Body of pancreas (tissue), 4 donors: ENCODE measurements around the gene TNFAIP2. TPM values are rescaled to one million over a fixed set of nuclear protein-coding genes. Genes with fewer than 3 reads are reported as not detected.
"Not testable (repeated sequence)": the region's sequence is repeated elsewhere in the genome, so short reads cannot be mapped to it uniquely, and the experiment has no call there.

Experiments used
- ATAC-seq: fragments of 150-250 bp; one replicate; pipeline ENCODE4 v1.9.1; 2016
- DNase-seq, 4 donors: peaks; one replicate each; pipeline ENCODE4 v3.0.0-alpha.2; 2019
- H3K27ac ChIP-seq, 4 donors: fragments of 200-600 bp; sonication (generic); 1 replicate in 3 of 4; 2 replicates in 1 of 4; pipeline versions ENCODE4 v1.5.1 to v1.6.1; 2016 to 2019; ENCODE audit warnings: mild to moderate bottlenecking in 1 of 4, mixed read lengths in 1 of 4, moderate library complexity in 1 of 4
- H3K27me3 ChIP-seq, 2 donors: fragments of 200-600 bp; sonication (generic); one replicate each; pipeline ENCODE4 v1.6.0; 2016; ENCODE audit warnings: mild to moderate bottlenecking in 1 of 2
- H3K36me3 ChIP-seq, 2 donors: fragments of 200-600 bp; sonication (generic); replicated peaks in 1 of 2; 2 replicates each; pipeline ENCODE4 v1.5.1; 2016; ENCODE audit warnings: low read depth in 2 of 2; ENCODE audit not compliant: insufficient read depth in 1 of 2
- H3K4me1 ChIP-seq: fragments of 200-600 bp; sonication (generic); one replicate; pipeline ENCODE4 v1.6.0; 2016
- H3K4me3 ChIP-seq, 2 donors: fragments of 200-600 bp; sonication (generic); 1 replicate in 1 of 2; 2 replicates in 1 of 2; pipeline ENCODE4 v1.5.1; 2016 to 2019
- H3K9me3 ChIP-seq, 3 donors: fragments of 200-600 bp; sonication (generic); 1 replicate in 2 of 3; 2 replicates in 1 of 3; pipeline ENCODE4 v1.5.1; 2016
- POLR2A ChIP-seq, 3 donors: fragments of 450-650 bp; IDR thresholded peaks; one replicate each; pipeline ENCODE4 v1.6.1; 2016; ENCODE audit warnings: antibody characterized with exemption in 3 of 3, mild to moderate bottlenecking in 2 of 3
- WGBS, 2 donors: methylation state at CpG; one replicate each; pipeline ENCODE4 v1.1.5; 2017; 5-methylcytosine and 5-hydroxymethylcytosine counted together
- intact Hi-C: fragments of 100-400 bp; cut with DNase I; formaldehyde crosslinking; loops from one replicate; pipeline ENCODE4 v1.15.1; 2023
- total RNA-seq, 2 donors: library from RNA; depleted of rRNA; stranded (reverse); fragments of >200 nt; gene quantifications; one replicate each; pipeline ENCODE4 v1.1.0, GENCODE V29; 2016
- TF ChIP-seq, protein P1 (sequence below), 7 experiments: fragments of 450-650 bp in 4 of 7; fragments of 200-600 bp in 3 of 7; sonication (generic) in 3 of 7; IDR thresholded peaks; one replicate each; pipeline ENCODE4 v1.5.1; 2016 to 2019; ENCODE audit warnings: antibody characterized with exemption in 7 of 7

Gene TNFAIP2
- total RNA-seq, 2 donors from 2014 or later: 22.1 to 75.5 TPM

GRCh38 chr14:103151270-103151945 lies 28.1 kb downstream of the TNFAIP2 start:
- intact Hi-C loops: no loop called here
- peak; percentile 68 for ATAC-seq
- no peak for DNase-seq
- WGBS, 2 donors: 43 to 58% methylated on average over 14 to 15 of the region's 15 CpGs
- no peak overlapping the region for H3K4me3 ChIP-seq
- H3K27ac ChIP-seq: peak overlapping the region in 2 of 4 donors; percentile 19 to 33
- no peak for TF ChIP-seq POLR2A (IDR thresholded peaks at IDR 0.05)
- TF ChIP-seq, protein P1, sequence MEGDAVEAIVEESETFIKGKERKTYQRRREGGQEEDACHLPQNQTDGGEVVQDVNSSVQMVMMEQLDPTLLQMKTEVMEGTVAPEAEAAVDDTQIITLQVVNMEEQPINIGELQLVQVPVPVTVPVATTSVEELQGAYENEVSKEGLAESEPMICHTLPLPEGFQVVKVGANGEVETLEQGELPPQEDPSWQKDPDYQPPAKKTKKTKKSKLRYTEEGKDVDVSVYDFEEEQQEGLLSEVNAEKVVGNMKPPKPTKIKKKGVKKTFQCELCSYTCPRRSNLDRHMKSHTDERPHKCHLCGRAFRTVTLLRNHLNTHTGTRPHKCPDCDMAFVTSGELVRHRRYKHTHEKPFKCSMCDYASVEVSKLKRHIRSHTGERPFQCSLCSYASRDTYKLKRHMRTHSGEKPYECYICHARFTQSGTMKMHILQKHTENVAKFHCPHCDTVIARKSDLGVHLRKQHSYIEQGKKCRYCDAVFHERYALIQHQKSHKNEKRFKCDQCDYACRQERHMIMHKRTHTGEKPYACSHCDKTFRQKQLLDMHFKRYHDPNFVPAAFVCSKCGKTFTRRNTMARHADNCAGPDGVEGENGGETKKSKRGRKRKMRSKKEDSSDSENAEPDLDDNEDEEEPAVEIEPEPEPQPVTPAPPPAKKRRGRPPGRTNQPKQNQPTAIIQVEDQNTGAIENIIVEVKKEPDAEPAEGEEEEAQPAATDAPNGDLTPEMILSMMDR (IDR thresholded peaks at IDR 0.05): no peak
- peaks cover 3% of the 10 kb centered on the region for H3K4me1 ChIP-seq
- no peaks in the 10 kb centered on the region for H3K27me3 ChIP-seq
- H3K9me3 ChIP-seq: no peaks in the 10 kb centered on the region
- no peaks in the 10 kb centered on the region for H3K36me3 ChIP-seq

- no peaks in the 10 kb centered on the region for H3K27me3 ChIP-seq
- no peaks in the 10 kb centered on the region for H3K36me3 ChIP-seq
- H3K9me3 ChIP-seq: no peaks in the 10 kb centered on the region
- ATAC-seq (peak; percentile 45), DNase-seq (peak in 3 of 4 donors; percentile 38 to 45 (median 41))
- no peak overlapping the region for H3K27ac ChIP-seq
- intact Hi-C loops: no loop called here
- H3K4me1 ChIP-seq: peaks cover 3% of the 10 kb centered on the region
- no peak for TF ChIP-seq POLR2A (IDR thresholded peaks at IDR 0.05)
- TF ChIP-seq, protein P1 (IDR thresholded peaks at IDR 0.05): no peak
- H3K4me3 ChIP-seq: no peak overlapping the region
- 25 to 36% methylated on average over 4 to 6 of the region's 6 CpGs for WGBS, 2 donors
Measured at GRCh38 chr14:103155010-103155409, 31.7 kb downstream of the TNFAIP2 start.

GRCh38 chr14:103155416-103155815 lies 32.2 kb downstream of the TNFAIP2 start:
- intact Hi-C loops, ATAC-seq, DNase-seq, H3K27ac ChIP-seq, H3K9me3 ChIP-seq, H3K4me3 ChIP-seq, H3K4me1 ChIP-seq, H3K36me3 ChIP-seq, H3K27me3 ChIP-seq: not testable (repeated sequence)
- 75 to 100% methylated on average over 2 to 11 of the region's 12 CpGs for WGBS, 2 donors

- Histone ChIP-seq H3K27me3 (no peaks in the 10 kb centered on the region), H3K36me3 (no peaks in the 10 kb centered on the region), H3K9me3 (no peaks in the 10 kb centered on the region), H3K4me1 (peaks cover 3% of the 10 kb centered on the region), H3K4me3 (no peak overlapping the region), H3K27ac (no peak overlapping the region)
- no peak for ATAC-seq
- DNase-seq: no peak
- WGBS, 2 donors: 78 to 80% methylated on average over 6 to 9 of the region's 9 CpGs
- intact Hi-C loops: no loop called here
- TF ChIP-seq, protein P1 (IDR thresholded peaks at IDR 0.05): no peak
- no peak for TF ChIP-seq POLR2A (IDR thresholded peaks at IDR 0.05)
Measured at GRCh38 chr14:103155826-103156394, 32.6 kb downstream of the TNFAIP2 start.

GRCh38 chr14:103156651-103157378 lies 33.6 kb downstream of the TNFAIP2 start:
- intact Hi-C loops: no loop called here
- WGBS, 2 donors: 78 to 100% methylated on average over 2 to 20 of the region's 21 CpGs
- Histone ChIP-seq H3K36me3 (no peaks in the 10 kb centered on the region), H3K4me1 (no peaks in the 10 kb centered on the region), H3K27me3 (no peaks in the 10 kb centered on the region), H3K4me3 (no peak overlapping the region), H3K9me3 (no peaks in the 10 kb centered on the region), H3K27ac (no peak overlapping the region)
- TF ChIP-seq, protein P1 (IDR thresholded peaks at IDR 0.05): no peak
- no peak for TF ChIP-seq POLR2A (IDR thresholded peaks at IDR 0.05)
- no peak for DNase-seq
- no peak for ATAC-seq
